GM23338 (cell line): Measurements from ENCODE around the gene DTD1. TPM values are rescaled to one million over a fixed set of nuclear protein-coding genes. Genes with fewer than 3 reads are reported as not detected.

Experiments
- ATAC-seq: fragments of 200-7000 bp; cut with Tn5 transposase; 3 replicates; pipeline ENCODE4 v1.9.1; 2020
- DNase-seq: peaks from one replicate; pipeline ENCODE4 v3.0.0-alpha.2; 2015; ENCODE audit warnings: low spot score
- H2AFZ ChIP-seq: fragments of 200-600 bp; sonication (generic); 2 replicates; pipeline ENCODE4 v1.8.0; 2016; ENCODE audit warnings: antibody characterized with exemption, mild to moderate bottlenecking, moderate library complexity
- H3F3A ChIP-seq: fragments of 200-600 bp; sonication (generic); replicated peaks from 2 replicates; pipeline ENCODE4 v1.8.0; 2017; ENCODE audit warnings: antibody characterized with exemption, mixed run types, low read depth
- H3K27ac ChIP-seq: fragments of 200-600 bp; sonication (generic); 2 replicates; pipeline ENCODE4 v1.6.1; 2016; ENCODE audit warnings: low read depth
- H3K27me3 ChIP-seq: fragments of 200-600 bp; sonication (generic); 2 replicates; pipeline ENCODE4 v1.8.0; 2016; ENCODE audit warnings: mild to moderate bottlenecking, mixed run types, moderate library complexity; ENCODE audit not compliant: insufficient read depth
- H3K36me3 ChIP-seq: fragments of 200-600 bp; sonication (generic); 2 replicates; pipeline ENCODE4 v1.8.0; 2016; ENCODE audit warnings: mild to moderate bottlenecking; ENCODE audit not compliant: insufficient read depth
- H3K4me1 ChIP-seq: fragments of 200-600 bp; sonication (generic); 2 replicates; pipeline ENCODE4 v1.8.0; 2016; ENCODE audit warnings: mild to moderate bottlenecking, moderate library complexity; ENCODE audit not compliant: insufficient read depth
- H3K4me2 ChIP-seq: fragments of 200-600 bp; sonication (generic); 2 replicates; pipeline ENCODE4 v1.7.1; 2017; ENCODE audit warnings: mixed run types
- H3K4me3 ChIP-seq: fragments of 200-600 bp; sonication (generic); 2 replicates; pipeline ENCODE4 v1.6.1; 2016; ENCODE audit warnings: mixed run types
- H3K79me2 ChIP-seq: fragments of 200-600 bp; sonication (generic); replicated peaks from 2 replicates; pipeline ENCODE4 v1.8.0; 2017; ENCODE audit warnings: mild to moderate bottlenecking; ENCODE audit not compliant: insufficient read depth
- H3K9me2 ChIP-seq: fragments of 200-600 bp; sonication (generic); 2 replicates; pipeline ENCODE4 v1.8.0; 2017; ENCODE audit not compliant: insufficient read depth
- H4K20me1 ChIP-seq: fragments of 200-600 bp; sonication (generic); replicated peaks from 2 replicates; pipeline ENCODE4 v1.8.0; 2017; ENCODE audit warnings: mild to moderate bottlenecking; ENCODE audit not compliant: insufficient read depth
- H3K27ac Mint-ChIP-seq: 2 replicates; pipeline ENCODE4 v1.8.0; 2020; ENCODE audit warnings: inconsistent platforms, mild to moderate bottlenecking, moderate library complexity, mixed read lengths
- H3K27me3 Mint-ChIP-seq: 3 replicates; pipeline ENCODE4 v1.8.0; 2022; ENCODE audit warnings: low read depth, mild to moderate bottlenecking, moderate library complexity, mixed read lengths, inconsistent platforms; ENCODE audit not compliant: insufficient read depth, poor library complexity
- H3K36me3 Mint-ChIP-seq: 3 replicates; pipeline ENCODE4 v1.8.0; 2021; ENCODE audit warnings: low read depth, mild to moderate bottlenecking, inconsistent platforms, moderate library complexity, mixed read lengths
- H3K4me1 Mint-ChIP-seq: 3 replicates; pipeline ENCODE4 v1.8.0; 2020; ENCODE audit warnings: mild to moderate bottlenecking, inconsistent platforms, mixed read lengths
- H3K4me3 Mint-ChIP-seq: 3 replicates; pipeline ENCODE4 v1.8.0; 2021; ENCODE audit warnings: moderate library complexity, mild to moderate bottlenecking, inconsistent platforms, mixed read lengths
- H3K9me3 Mint-ChIP-seq: 3 replicates; pipeline ENCODE4 v1.8.0; 2020; ENCODE audit warnings: moderate library complexity, mild to moderate bottlenecking, inconsistent platforms, mixed read lengths
- CREB1 ChIP-seq: fragments of 250-450 bp; sonication (Bioruptor Pico); IDR thresholded peaks from 2 replicates; pipeline ENCODE4 v1.5.0; 2020; ENCODE audit warnings: low read depth, mild to moderate bottlenecking, moderate library complexity
- CTCF ChIP-seq, 2 experiments: fragments of 200-600 bp in 1 of 2; sonication (generic) in 1 of 2; conservative IDR thresholded peaks; 2 replicates each; pipeline versions ENCODE4 v1.5.1 to v1.6.1; 2016 to 2017; ENCODE audit warnings: antibody characterized with exemption in 2 of 2, low read depth in 2 of 2, mild to moderate bottlenecking in 2 of 2, moderate library complexity in 1 of 2
- ETS1 ChIP-seq: IDR thresholded peaks from 2 replicates; pipeline ENCODE4 v1.6.1; 2016; ENCODE audit warnings: antibody characterized with exemption
- EZH2 ChIP-seq: fragments of 200-600 bp; sonication (generic); IDR thresholded peaks from one replicate; pipeline ENCODE4 v1.8.0; 2017; ENCODE audit warnings: antibody characterized with exemption, mild to moderate bottlenecking, low read depth; ENCODE audit not compliant: unreplicated experiment
- EZH2phosphoT487 ChIP-seq: fragments of 200-600 bp; sonication (generic); IDR thresholded peaks from one replicate; pipeline ENCODE4 v1.8.1; 2018; ENCODE audit warnings: antibody characterized with exemption; ENCODE audit not compliant: unreplicated experiment
- JUNB ChIP-seq: IDR thresholded peaks from one replicate; pipeline ENCODE4 v1.6.1; 2016; ENCODE audit warnings: antibody characterized with exemption; ENCODE audit not compliant: unreplicated experiment
- NANOG ChIP-seq: IDR thresholded peaks from 2 replicates; pipeline ENCODE4 v1.6.1; 2016; ENCODE audit warnings: antibody characterized with exemption, borderline replicate concordance
- POLR2AphosphoS5 ChIP-seq: IDR thresholded peaks from 2 replicates; pipeline ENCODE4 v1.6.1; 2016; ENCODE audit warnings: antibody characterized with exemption, low read depth
- REST ChIP-seq: IDR thresholded peaks from one replicate; pipeline ENCODE4 v1.6.1; 2018; ENCODE audit warnings: antibody characterized with exemption; ENCODE audit not compliant: unreplicated experiment
- STAT1 ChIP-seq: IDR thresholded peaks from one replicate; pipeline ENCODE4 v1.6.1; 2016; ENCODE audit warnings: antibody characterized with exemption; ENCODE audit not compliant: unreplicated experiment
- ZNF114 ChIP-seq: fragments of 250-450 bp; sonication (Bioruptor Pico); IDR thresholded peaks from 2 replicates; pipeline ENCODE4 v1.5.0; 2020; ENCODE audit warnings: mild to moderate bottlenecking, moderate library complexity
- ZNF331 ChIP-seq: fragments of 250-450 bp; sonication (Bioruptor Pico); IDR thresholded peaks from 2 replicates; pipeline ENCODE4 v1.5.0; 2020; ENCODE audit warnings: low read depth, mild to moderate bottlenecking, moderate library complexity
- ZNF462 ChIP-seq: fragments of 250-450 bp; sonication (Bioruptor Pico); IDR thresholded peaks from 2 replicates; pipeline ENCODE4 v1.5.0; 2020; ENCODE audit warnings: mild to moderate bottlenecking, moderate library complexity
- polyA plus RNA-seq: library from polyadenylated mRNA; unstranded; fragments of >200 nt; fragmentation: Nextera tagmentation; extraction: Ambion mirVana; gene quantifications from 2 replicates; pipeline ENCODE4 v1.2.1, GENCODE V29; 2016
- total RNA-seq: library from RNA; depleted of rRNA; stranded (reverse); fragments of >200 nt; shearing (Covaris generic); gene quantifications from 2 replicates; pipeline ENCODE4 v1.2.3, GENCODE V29; 2014

DTD1 gene
- total and polyA plus RNA-seq, 2 experiments from 2014 or later = 69.8 to 74.0 TPM

DNA sequence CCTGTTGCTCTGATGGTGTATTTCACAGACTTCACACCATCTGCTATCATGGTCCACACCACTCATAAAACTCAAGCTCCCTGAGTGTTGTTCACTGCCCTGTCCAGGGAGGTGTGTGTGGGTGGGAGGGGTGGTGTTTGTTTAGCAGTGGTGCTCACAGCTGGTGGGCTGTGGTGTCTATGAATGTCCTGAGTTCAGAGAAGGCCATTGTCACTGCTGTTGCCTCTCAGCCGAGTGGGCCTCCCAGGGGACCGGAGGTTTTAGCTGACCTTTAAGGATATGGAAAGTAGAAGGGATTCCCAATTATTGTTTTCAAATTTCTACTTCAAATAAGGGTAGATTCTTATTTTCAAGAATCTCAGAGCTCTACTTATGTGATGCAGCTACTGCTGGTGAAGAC is 45.6 kb downstream of the DTD1 start:
- H3K4me1 ChIP-seq = no peaks in the 10 kb centered on the region
- H3K36me3 Mint-ChIP-seq = peaks cover 15% of the 10 kb centered on the region
- H3K9me3 Mint-ChIP-seq = no peaks in the 10 kb centered on the region
- H3K9me2 ChIP-seq = no peaks in the 10 kb centered on the region
- H3K36me3 ChIP-seq = no peaks in the 10 kb centered on the region; the same call in 1 of the 2 replicates
- TF ChIP-seq ETS1 (no peak), POLR2AphosphoS5 (no peak), NANOG (no peak), STAT1 (no peak), ZNF331 (CRISPR knock-in tag) (no peak), JUNB (no peak), EZH2 (no peak), ZNF114 (CRISPR knock-in tag) (no peak), CTCF (conservative IDR thresholded peaks at IDR 0.05; ENCODE audit: low read depth in 2 of 2) (no peak), CREB1 (CRISPR knock-in tag) (no peak), EZH2phosphoT487 (no peak), REST (no peak), ZNF462 (CRISPR knock-in tag) (no peak)
- peaks cover 9% of the 10 kb centered on the region for H3K4me1 Mint-ChIP-seq
- no peak overlapping the region for H3K4me3 ChIP-seq
- no peak for DNase-seq
- no peak overlapping the region for H3K4me3 Mint-ChIP-seq
- H3K4me2 ChIP-seq = no peak overlapping the region
- H2AFZ ChIP-seq = no peak overlapping the region
- no peak overlapping the region for H3K27ac ChIP-seq
- no peaks in the 10 kb centered on the region for H4K20me1 ChIP-seq
- no peaks in the 10 kb centered on the region for H3K27me3 ChIP-seq
- H3K27me3 Mint-ChIP-seq = peaks cover 4% of the 10 kb centered on the region
- H3K27ac Mint-ChIP-seq = 0 out of 2 replicates have a peak overlapping the region, but pooled peaks have one; percentile 16
- ATAC-seq = no peak
- H3F3A ChIP-seq = no peaks in the 10 kb centered on the region
- H3K79me2 ChIP-seq = no peaks in the 10 kb centered on the region
